Activated CD8-positive, alpha-beta memory T cell treated with anti-CD3 and anti-CD28 coated beads for 48 hours (primary cell): ENCODE results near the gene TF.

Experiments used
- DNase-seq, 3 experiments: peaks; one replicate each; pipeline ENCODE4 v3.0.0-alpha.2; 2020; ENCODE audit warnings: low read depth in 2 of 3, low spot score in 2 of 3

Gene TF

DNA sequence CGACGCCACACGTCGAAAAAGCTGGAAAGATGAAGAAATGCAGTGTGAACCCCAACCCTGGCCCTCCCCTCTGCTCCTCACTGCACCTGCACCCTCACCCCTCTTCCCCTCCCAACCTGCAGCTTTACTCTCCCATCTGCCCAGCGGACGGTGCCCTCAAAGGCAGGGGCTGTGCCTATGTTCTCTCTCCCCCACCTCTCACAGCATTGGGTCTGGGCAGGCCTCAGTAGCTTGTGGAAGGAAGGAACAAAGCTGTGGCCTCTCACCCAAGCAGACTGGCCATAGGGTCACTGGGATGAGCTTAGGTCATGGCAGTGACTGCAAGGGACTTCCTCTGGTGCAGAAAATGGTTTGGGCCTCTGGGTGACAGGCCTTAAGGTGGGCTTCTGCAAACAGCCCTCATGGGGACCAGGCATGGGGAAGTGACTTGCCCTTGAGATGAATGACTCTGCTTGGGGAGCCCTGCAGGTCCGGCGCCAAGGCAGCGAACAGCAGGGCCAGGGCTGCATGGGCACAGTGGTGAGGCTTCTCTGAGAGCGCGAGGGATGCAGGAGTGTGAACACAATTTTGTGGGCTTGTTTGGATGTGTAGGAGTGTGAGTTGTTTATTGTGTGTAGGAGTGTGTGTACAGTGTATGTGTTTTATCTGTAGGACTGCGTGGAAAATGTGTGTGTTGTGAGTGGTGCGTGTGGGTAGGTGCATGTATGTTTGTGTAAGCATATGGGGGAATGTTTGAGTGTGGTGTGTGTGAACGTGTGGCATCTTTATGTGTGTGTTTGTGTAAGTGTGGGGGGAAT lies 88.6 kb downstream of the TF start:
- no peak for DNase-seq

DNA sequence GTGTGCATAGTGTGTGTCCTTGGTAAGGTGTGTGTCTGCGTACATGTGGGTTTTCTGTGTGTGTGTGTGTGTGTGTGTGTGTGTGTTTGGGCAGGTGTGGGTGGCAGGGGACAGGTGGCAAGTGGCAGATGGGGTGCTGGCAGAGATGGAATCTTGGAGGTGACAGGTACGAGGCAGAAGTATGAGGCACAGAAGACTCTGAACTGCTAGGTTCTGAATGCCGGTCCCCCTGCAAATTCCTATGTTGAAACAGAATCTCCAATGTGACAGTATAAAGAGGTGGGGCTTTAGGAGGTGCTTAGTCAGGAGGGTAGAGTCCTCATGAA lies 89.2 kb downstream of the TF start:
- no peak for DNase-seq

DNA sequence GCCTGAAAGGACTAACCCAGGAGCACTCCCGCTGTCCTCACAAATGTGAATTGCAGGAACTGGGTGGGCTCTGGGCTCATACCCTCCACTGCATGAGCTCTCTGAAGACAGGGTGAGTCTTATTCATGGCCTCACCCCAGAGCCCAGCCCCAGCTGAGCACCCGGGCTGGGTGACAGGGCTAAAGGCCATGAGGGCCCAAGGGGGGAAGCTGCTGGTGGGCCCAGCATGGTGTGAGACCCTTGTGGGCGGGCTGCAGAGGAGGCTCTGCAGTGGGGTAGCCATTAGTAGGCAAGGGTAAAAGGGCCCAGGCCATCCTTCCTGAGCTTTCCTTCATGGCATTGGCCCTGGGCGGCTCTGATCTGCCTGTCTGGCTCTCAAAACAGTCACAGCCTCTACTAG lies 89.8 kb downstream of the TF start:
- no peak for DNase-seq

DNA sequence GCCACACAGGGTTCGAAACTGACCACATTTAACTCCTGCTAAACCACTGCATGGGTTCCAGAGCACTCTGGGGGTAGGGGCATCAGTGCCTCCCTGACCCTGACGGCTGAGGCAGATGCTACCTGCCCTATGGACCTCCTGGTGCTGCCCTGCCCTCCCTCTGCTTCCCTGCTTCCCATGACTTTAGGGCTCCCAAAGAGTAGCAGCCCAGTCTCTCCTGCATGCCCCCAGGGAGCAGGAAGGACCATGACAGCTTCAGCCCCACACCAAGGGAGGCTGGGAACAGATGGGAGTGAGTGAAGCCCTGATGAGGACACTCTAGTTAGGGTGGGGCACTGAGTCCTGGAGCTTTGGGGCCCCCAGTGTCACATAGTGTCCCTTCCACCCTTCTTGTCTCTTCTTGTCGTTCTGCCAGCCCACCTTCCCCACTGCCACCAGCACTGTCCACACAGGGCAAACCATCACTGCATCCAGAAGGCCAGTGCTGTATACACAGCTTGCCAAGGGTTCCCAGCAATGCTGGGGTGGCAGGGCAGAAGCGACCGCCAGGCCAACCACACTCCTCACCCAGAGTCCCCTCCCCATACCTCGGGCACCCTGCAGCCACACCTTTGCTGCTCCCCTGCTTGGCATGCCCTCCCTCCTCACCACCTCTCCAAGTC lies 90.4 kb downstream of the TF start:
- DNase-seq = no peak

DNA sequence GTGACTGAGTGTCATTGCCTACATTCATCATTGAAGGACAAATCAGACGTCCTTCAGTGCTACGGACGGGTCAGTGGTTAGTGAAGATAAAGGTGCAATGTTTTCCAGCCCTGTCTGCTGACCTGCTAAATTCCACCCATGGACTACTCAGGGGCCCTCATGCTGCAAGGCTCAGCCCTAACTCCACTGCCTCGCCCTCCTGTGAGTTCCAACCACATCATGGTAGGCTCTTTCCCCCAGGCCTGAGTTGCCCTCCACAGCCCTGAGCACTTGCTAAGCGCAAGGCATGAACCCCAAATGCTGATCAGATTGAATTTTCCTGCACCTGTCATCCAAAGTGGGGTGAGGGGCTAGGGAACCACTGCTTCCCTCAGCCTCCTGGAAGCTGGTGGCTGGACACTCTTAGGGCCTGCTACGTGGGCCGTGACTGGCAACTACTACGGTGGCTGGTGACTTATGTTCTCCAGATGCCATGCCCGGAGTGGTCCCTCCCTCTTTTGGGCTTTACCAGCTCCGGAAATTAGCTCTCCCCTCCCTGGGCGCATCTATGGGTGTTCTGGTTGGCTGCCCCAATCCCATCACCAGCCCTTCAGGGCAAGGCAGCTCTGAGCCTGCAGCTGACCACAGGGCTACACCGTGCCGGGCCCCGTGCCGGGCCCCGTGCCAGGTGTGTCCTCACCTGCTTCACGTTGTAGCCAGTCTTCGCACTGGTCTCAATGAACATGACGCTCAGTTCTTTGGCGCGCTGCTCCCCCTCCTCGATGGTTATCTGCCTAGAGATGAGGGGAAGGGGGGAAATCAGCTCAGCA lies 91.5 kb downstream of the TF start:
- DNase-seq = no peak

DNA sequence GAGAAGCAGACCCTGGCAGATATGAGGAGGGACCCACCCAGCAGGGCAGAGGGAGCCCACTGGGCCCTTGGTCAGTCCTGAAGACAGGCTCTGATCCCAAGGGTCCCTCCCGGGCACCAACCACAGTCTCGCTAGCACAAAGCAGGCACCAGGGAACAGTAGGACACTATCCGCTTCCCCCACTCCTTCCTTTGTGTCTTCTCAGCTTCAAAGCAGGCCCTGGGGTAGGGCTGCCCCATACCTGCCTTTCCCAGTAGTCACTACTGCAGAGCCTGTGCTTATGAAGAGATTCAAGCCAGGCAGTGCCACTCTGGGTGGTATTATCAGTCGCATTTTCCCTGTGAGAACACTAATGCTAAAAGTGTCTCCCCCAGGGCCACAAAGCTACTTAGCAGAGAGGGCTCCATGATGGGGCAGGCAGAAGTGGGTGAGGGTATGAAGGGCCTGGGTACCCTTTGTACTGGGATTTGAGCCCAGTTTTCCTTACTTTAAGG lies 92.2 kb downstream of the TF start:
- DNase-seq = no peak

DNA sequence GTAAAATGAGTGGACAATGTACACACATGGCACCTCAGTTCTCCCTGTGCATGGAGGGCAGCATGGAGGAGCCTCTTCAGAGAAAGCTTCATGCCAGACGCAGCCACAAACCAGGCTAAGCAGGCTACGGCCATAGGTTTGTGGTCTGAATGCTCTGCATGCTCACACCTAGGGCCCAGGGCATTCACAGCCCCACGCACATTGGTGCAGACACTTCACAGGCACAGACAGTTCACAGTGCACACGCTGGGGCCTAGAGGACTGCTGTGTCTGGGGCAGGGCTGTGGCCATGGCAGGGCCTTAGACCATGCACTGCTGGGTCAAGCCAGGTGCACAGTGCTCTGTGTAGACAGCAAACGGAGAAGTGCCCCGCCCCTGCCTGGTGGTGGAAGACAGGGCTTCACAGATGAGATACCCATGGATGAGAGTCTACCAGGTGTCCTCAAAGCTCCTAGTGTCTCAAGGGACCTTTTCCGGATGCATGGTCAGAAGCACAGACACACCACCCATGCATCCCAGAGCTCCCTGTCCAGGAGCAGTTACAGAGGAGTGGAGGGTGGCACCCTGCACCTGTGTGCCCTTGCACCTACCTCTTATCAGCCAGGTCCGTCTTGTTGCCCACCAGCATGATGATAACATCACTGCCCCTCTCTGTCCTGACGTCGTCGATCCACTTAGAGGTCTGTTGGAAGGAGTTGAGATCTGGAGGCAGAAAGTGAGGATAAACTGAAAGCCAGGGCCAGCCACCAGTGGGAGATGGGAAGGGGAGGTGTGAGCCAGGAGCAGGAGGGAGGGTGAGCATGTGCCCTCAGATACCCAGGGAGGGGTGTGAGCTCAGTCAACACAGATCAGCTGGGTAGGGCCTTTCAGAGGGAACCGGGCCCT lies 93.0 kb downstream of the TF start:
- no peak for DNase-seq

DNA sequence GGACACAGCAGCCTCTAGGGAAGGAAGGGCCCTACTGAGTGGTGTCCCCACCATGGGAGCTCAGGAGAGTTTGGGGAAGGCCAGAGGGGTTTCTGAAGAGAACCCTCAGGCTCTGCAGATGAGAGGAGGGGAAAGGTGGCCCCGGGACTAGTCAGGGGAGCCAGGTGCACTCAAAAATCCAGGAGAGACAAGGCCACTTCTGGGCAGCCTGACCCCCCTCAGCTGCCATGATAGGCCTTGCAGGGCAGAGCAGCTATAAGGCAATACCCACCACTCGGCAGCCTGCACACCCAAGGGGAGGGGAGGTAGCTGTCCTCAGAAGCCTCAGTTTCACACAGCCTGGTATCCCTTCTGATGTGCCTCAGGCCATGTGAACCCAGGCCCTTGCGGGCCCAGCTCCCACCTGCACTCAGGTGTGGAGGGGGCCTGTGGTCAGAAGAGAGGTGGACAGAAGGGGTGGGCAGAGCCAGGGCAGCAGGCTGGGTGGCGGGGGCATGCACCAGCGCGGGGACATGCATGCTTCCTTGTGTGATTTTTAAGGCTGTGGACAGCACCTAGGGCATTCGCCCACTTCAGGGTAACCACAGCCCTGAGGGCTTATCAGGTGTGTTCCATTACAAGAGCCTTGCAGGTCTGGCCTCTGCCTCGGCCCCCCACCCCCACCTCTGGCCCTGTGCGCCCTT lies 94.0 kb downstream of the TF start:
- no peak for DNase-seq

DNA sequence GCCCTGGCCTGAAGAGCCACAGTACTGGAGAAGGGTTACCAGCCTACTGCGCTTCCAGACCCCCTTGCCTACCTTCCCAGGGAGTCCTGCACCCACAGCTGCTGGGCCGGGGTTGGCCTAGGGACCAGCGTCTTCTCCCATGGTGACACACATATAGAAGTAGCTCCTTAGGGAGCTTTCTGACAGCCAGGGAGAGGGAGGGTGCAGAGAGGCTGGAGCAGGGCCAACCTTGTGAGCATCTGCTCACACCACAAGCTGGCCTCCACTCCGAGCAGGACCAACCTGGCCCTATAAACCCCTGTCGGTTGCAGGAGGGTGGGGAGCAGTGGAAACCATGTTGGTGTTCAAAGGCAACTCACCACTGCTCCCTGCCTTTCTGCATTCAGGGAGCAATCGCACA lies 94.6 kb downstream of the TF start:
- no peak for DNase-seq

DNA sequence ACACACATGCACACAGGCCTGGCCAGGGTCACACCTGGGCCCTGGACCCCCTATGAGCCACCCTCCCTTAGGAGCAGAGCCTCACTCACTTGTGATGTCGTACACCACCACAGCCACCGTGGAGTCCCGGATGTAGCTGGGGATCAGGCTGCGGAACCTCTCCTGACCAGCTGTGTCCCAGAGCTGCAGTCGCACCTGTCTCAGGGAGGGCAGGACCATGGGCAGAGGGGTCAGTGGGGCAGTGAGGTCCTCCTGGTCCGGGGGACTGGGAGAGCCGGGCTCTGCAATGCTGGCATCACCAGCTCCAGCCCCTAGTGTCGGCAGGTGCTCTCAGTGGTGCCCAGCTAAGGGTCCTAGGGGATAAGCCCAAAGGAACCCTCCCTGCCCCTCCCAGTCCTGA lies 95.0 kb downstream of the TF start:
- DNase-seq = no peak

DNA sequence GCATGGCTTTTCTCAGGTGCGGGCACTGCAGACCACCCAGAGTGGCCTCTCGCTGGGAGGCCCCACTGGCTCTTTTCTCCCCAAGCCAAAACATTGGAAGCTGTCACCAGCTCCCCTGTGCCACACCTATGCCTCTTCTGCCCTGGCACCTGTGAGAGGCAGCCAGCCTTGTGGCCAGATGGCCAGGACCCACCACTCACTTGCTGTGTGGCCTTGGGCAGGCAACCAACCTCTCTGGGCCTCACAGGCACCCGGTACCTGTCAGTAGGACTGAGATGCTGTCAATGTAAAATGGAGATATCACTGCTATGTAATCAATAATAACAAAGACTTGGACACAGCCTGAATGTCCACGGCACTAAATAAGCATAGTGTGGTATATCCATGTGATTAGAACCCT lies 96.0 kb downstream of the TF start:
- DNase-seq = no peak

DNA sequence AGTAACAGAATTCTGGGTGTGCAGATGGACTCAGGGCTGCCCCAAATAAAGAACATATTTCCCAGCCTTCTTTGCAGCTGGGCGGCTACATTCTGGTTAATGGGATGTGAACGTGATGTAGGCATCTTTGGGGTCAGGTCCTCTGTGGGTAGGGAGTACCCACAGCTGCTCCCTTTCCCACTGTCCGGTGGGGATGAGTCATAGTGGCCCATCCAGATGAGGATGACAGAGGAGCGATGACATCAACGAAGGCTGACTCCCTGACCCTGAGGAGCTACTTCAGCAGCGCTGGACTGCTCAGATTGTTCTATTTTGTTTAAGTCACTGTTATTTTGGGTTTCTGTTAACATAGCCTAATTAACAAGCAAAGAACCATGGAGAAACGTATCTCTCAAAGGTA lies 97.4 kb downstream of the TF start:
- DNase-seq = no peak

DNA sequence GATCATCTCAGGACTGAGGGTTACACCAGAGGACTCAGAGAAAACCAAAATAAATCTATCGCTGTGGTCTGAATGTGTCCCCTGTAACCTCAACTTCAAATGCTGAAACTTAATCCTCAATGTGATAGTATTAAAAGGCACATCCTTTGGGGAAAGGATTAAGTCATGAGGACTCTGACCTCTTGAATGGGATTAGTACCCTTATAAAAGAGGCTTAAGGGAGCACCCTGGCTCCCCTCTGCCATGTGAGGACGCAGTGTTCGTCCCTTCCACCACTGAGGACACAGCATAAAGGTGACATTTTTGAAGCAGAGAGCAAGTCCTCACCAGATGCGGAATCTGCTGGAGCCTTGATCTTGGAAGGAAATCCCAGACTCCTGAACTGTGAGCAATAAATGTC lies 98.9 kb downstream of the TF start:
- DNase-seq = no peak
